ENCODE results near the gene CA11. TPM values are rescaled to one million over a fixed set of nuclear protein-coding genes. Genes with fewer than 3 reads are reported as not detected.

The CA11 gene
- total and polyA plus RNA-seq, 2 donors from 2014 or later = 11.6 to 42.3 TPM

GRCh38 chr19:48624791-48625723, 20.9 kb downstream of the CA11 start:
- intact Hi-C loops (cut with DNase I) = no loop called here
- H3K9me3 ChIP-seq (ENCODE audit: control insufficient read depth in 2 of 3, insufficient read depth in 1 of 3, low read length in 3 of 3) = no peaks in the 10 kb centered on the region
- H3K27me3 ChIP-seq (ENCODE audit: control insufficient read depth, insufficient read depth, low read length) = no peaks in the 10 kb centered on the region
- H3K9ac ChIP-seq (ENCODE audit: low read length in 3 of 3) = peak overlapping the region; percentile 1 to 81 (median 41)
- H3K36me3 ChIP-seq (ENCODE audit: control insufficient read depth in 2 of 3, insufficient read depth in 3 of 3, low read length in 3 of 3) = peaks cover 0 to 4% (median 0%) of the 10 kb centered on the region in 3 donors
- peak overlapping the region; percentile 78 to 85 for H3K27ac ChIP-seq (ENCODE audit: low read depth in 2 of 2, low read length in 2 of 2)
- no peak for TF ChIP-seq CTCF (IDR thresholded peaks at IDR 0.05; ENCODE audit: borderline replicate concordance, extremely low read depth, insufficient read depth)
- peaks cover 3 to 16% (median 9%) of the 10 kb centered on the region in 3 donors for H3K4me1 ChIP-seq (ENCODE audit: control insufficient read depth in 2 of 3, insufficient read depth in 2 of 3, low read depth in 1 of 3, low read length in 3 of 3)
- H3K4me3 ChIP-seq (ENCODE audit: low read length in 3 of 3) = peak overlapping the region; percentile 9 to 78 (median 67)
- DNase-seq (peak in 4 of 5 donors; percentile 42 to 88 (median 69)), FAIRE-seq (no peak)

GRCh38 chr19:48624067-48624594, 21.9 kb downstream of the CA11 start:
- no peak for TF ChIP-seq CTCF (IDR thresholded peaks at IDR 0.05; ENCODE audit: borderline replicate concordance, extremely low read depth, insufficient read depth)
- Histone ChIP-seq H3K9me3 (ENCODE audit: control insufficient read depth in 2 of 3, insufficient read depth in 1 of 3, low read length in 3 of 3) (no peaks in the 10 kb centered on the region), H3K9ac (ENCODE audit: low read length in 3 of 3) (peak overlapping the region; percentile 54 to 82 (median 81)), H3K4me3 (ENCODE audit: low read length in 3 of 3) (peak overlapping the region; percentile 55 to 78 (median 67)), H3K27me3 (ENCODE audit: control insufficient read depth, insufficient read depth, low read length) (no peaks in the 10 kb centered on the region), H3K36me3 (ENCODE audit: control insufficient read depth in 2 of 3, insufficient read depth in 3 of 3, low read length in 3 of 3) (peaks cover 0 to 4% (median 0%) of the 10 kb centered on the region in 3 donors), H3K27ac (ENCODE audit: low read depth in 2 of 2, low read length in 2 of 2) (peak overlapping the region; percentile 78 to 89), H3K4me1 (ENCODE audit: control insufficient read depth in 2 of 3, insufficient read depth in 2 of 3, low read depth in 1 of 3, low read length in 3 of 3) (peaks cover 3 to 16% (median 7%) of the 10 kb centered on the region in 3 donors)
- FAIRE-seq (peak; percentile 39), DNase-seq (peak; percentile 99 to 100 (median 99))
- intact Hi-C loops (cut with DNase I) = no loop called here

GRCh38 chr19:48623556-48624066, 22.4 kb downstream of the CA11 start:
- Histone ChIP-seq H3K36me3 (ENCODE audit: control insufficient read depth in 2 of 3, insufficient read depth in 3 of 3, low read length in 3 of 3) (peaks cover 0 to 4% (median 0%) of the 10 kb centered on the region in 3 donors), H3K9me3 (ENCODE audit: control insufficient read depth in 2 of 3, insufficient read depth in 1 of 3, low read length in 3 of 3) (no peaks in the 10 kb centered on the region), H3K9ac (ENCODE audit: low read length in 3 of 3) (peak overlapping the region; percentile 41 to 80 (median 54)), H3K27ac (ENCODE audit: low read depth in 2 of 2, low read length in 2 of 2) (peak overlapping the region; percentile 40 to 89), H3K4me1 (ENCODE audit: control insufficient read depth in 2 of 3, insufficient read depth in 2 of 3, low read depth in 1 of 3, low read length in 3 of 3) (peaks cover 3 to 16% (median 7%) of the 10 kb centered on the region in 3 donors), H3K4me3 (ENCODE audit: low read length in 3 of 3) (peak overlapping the region; percentile 49 to 58 (median 55)), H3K27me3 (ENCODE audit: control insufficient read depth, insufficient read depth, low read length) (no peaks in the 10 kb centered on the region)
- FAIRE-seq (no peak), DNase-seq (peak in 2 of 5 donors; percentile 34 to 78)
- no peak for TF ChIP-seq CTCF (IDR thresholded peaks at IDR 0.05; ENCODE audit: borderline replicate concordance, extremely low read depth, insufficient read depth)
- intact Hi-C loops (cut with DNase I) = no loop called here
